ENCODE data around the gene FAM83G.
"Not testable (repeated sequence)": the region's sequence is repeated elsewhere in the genome, so short reads cannot be mapped to it uniquely, and the experiment has no call there.

FAM83G gene

GRCh38 chr17:19004421-19005136 lies at the start of gene FAM83G:
FAM83G (minus strand) TSS chr17:19004764; CDS start chr17:19004041, 723 bp downstream.
- DNase-seq (ENCODE audit: low spot score) = peak; percentile 39

DNA sequence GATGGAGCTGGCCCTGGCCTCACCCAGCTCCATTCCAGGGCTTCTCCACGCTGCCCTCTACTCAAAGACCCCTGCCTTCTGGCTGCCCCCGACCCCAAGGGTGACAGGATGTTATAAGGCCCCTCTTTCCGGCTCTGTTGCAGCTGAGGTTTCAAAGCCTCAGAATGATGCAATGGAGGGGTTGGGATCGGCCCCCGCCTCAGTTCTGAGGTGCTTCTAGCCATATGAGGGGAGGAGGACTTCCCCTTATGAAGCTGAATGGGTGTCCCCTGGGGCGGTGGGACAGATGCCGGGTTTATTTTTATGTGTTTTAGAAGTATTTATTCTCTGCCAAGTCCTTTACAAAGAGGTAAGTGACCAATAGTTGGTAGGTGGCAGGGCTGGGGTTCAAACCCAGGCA lies 44.3 kb upstream of the FAM83G start:
- DNase-seq (ENCODE audit: low spot score) = not testable (repeated sequence)

DNA sequence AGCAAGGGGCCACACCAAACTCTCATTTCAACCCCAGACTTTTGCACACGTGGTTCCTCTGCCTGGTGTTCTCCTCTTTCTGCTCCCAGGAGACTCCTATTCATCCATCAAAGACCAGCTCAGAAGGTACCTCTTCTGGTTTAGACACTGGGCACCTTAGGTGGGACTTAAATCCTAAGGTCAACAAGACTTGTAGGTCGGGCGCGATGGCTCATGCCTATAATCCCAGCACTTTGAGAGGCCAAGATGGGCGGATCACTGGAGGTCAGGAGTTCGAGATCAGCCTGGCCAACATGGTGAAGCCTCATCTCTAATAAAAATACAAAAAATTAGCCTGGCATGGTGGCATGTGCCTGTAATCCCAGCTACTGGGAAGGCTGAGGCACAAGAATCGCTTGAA lies 42.9 kb upstream of the FAM83G start:
- not testable (repeated sequence) for DNase-seq (ENCODE audit: low spot score)

GRCh38 chr17:19046782-19047375 lies 42.3 kb upstream of the FAM83G start, which contains the start of gene GRAP:
GRAP (minus strand) TSS chr17:19046957; CDS start chr17:19046926, 31 bp downstream.
- DNase-seq (ENCODE audit: low spot score) = not testable (repeated sequence)

DNA sequence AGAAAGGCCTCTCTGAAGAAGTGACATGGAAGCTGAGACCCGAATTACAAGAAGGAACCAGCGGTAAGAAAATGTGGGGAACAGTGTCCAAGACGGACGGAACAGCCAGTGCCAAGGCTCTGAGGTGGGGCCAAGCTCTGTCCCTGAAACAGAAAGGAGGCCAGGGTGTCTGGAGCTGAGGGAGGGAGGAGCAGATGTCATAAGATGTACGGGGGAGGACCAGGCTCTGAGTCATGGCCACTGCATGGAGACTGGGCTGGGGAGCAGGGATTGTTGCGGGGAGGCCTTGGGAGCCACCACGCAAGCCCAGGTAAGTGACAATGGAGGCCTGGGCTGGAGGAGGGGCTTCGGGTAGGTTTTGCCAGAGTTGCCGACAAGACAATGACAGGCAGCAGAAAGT lies 40.1 kb upstream of the FAM83G start:
- not testable (repeated sequence) for DNase-seq (ENCODE audit: low spot score)

DNA sequence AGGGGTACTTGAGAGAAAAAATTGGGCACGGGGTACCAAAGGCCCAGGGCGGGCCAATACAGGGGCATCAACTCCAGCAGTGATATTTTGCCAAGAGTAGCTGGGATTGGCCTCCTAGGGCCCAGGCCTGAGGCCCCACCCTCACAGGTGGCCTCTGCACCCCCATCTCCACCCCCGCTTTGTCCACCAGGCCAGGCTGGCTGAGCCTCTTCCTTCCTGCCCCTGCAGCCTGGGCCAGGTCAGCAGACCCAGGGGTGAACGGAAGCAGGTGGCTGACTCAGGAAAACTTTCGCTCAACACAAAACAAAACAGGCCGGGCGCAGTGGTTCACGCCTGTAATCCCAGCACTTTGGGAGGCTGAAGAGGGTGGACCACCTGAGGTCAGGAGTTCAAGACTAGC lies 38.5 kb upstream of the FAM83G start:
- DNase-seq (ENCODE audit: low spot score) = not testable (repeated sequence)

- not testable (repeated sequence) for DNase-seq (ENCODE audit: low spot score)
Measured at GRCh38 chr17:19042369-19042768, 37.8 kb upstream of the FAM83G start.

DNA sequence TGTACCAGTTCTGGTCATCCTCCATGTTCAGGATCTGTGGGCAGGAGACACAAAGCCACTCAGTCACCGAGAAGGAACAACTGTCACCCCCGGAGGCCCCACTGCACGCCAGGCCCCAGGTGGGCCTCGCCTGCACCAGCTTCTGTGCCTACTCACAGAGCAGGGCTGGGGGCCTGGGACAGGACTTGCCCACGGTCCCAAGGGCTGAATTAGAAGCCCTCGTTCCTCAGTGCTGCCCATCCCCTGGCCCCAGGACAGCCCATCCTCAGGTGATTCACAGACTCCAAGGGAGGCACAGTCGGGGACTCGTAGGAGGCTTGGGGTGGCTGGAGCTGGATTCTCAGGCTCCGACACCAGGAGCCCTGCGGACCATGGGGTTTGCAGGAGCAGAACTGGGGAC lies 37.3 kb upstream of the FAM83G start:
- DNase-seq (ENCODE audit: low spot score) = not testable (repeated sequence)

DNA sequence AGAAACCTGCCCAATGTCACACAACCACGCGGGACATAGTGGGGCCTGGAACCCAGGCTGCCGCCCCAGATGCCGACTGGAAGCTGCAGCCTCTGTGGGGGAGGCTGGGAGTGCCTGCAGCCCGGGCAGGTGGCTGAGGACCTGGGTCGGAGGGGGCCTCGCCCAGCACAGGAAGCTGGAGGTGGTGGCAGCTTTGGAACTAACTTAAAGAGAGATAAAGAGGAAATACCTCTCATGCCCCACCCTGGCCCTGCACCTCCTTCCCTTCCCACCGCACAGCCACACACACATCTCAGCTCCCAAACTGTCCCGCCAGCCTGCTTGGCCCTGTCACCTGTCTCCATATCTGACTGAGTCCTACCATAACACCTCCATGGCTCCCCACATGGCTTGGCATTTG lies 35.8 kb upstream of the FAM83G start:
- DNase-seq (ENCODE audit: low spot score) = not testable (repeated sequence)

- not testable (repeated sequence) for DNase-seq (ENCODE audit: low spot score)
Measured at GRCh38 chr17:19038730-19039129, 34.2 kb upstream of the FAM83G start.

DNA sequence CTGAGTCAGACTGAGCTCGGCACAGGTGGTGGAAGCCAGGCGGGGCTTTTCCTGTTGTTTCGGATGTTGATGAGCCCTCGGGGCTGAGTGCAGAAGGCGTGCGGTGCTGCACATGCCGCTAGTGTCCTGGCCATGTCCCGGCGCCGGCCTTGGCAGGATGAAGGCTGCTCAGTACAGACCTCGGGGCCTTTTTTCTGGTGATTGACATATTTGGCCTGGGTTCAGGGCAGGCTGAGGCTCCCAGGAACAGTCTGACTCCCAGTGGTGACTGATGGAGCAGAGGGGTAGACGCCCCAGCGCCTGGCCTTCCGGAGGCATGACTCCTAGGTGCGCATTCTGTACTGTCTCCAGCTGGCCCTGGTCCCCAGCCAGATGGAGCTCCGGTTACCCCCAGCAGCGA lies 33.4 kb upstream of the FAM83G start:
- not testable (repeated sequence) for DNase-seq (ENCODE audit: low spot score)

GRCh38 chr17:19037547-19037946 lies 33.0 kb upstream of the FAM83G start:
- not testable (repeated sequence) for DNase-seq (ENCODE audit: low spot score)

DNA sequence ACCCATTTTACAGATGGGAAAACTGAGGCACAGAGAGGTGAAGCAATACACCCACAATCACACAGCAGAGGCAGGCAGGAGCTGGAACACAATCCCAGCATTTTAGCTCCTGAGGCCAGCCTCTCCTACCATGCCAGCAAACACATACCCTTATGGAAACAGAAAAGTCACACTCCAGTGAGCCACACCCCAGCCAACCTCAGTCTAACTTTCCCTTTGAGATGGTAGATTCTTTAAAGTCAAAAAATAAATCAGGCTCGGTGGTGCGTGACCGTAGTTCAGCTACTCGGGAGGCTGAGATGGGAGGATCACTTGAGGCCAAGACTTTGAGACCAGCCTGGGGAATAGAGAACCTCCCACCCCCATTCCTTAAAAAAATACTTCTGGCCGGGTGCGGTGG lies 31.6 kb upstream of the FAM83G start:
- DNase-seq (ENCODE audit: low spot score) = not testable (repeated sequence)

GRCh38 chr17:19032377-19032988 lies 27.9 kb upstream of the FAM83G start:
- DNase-seq (ENCODE audit: low spot score) = not testable (repeated sequence)

DNA sequence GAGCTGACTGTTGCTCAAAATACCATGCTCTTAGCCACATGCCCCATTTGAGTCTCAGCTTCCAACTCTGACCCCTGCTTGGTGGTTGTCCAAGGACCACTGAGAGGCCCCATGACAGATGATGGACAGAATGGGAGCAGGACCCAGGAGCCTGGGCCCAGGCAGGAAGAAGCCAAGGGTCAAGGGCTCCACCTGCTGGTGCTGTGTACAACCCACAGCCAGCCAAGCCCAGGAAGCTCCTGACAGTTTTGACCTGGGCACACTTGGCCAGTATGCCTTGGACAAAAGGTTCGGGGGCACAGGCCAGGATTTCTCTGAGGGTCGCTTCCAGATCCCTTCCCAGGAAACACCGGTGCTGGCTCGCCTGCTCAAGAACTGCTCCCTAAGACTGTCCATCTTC lies 27.2 kb upstream of the FAM83G start:
- DNase-seq (ENCODE audit: low spot score) = not testable (repeated sequence)

GRCh38 chr17:19030771-19031449 lies 26.3 kb upstream of the FAM83G start:
- DNase-seq (ENCODE audit: low spot score) = not testable (repeated sequence)

- not testable (repeated sequence) for DNase-seq (ENCODE audit: low spot score)
Measured at GRCh38 chr17:19029740-19030139, 25.2 kb upstream of the FAM83G start.

DNA sequence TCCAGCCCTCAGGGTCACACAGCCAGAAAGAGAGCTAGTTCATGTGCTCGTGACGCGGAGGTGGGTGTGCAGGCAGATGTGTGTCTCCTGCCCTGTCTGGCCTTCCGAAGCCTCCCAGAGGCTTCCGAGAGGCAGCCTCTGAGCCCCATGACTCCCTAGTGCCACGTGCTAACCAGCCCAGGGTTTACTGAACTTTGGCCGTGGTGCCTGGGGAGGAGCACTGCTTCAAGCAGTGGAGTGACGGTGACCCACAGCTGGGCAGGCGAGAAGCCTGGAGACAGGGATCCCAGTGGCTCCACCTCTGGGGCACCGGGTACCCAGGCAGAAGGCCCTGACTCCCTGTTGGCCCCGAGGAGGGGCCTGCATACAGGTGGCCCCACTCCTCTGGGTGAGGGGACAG lies 24.1 kb upstream of the FAM83G start:
- DNase-seq (ENCODE audit: low spot score) = not testable (repeated sequence)

DNA sequence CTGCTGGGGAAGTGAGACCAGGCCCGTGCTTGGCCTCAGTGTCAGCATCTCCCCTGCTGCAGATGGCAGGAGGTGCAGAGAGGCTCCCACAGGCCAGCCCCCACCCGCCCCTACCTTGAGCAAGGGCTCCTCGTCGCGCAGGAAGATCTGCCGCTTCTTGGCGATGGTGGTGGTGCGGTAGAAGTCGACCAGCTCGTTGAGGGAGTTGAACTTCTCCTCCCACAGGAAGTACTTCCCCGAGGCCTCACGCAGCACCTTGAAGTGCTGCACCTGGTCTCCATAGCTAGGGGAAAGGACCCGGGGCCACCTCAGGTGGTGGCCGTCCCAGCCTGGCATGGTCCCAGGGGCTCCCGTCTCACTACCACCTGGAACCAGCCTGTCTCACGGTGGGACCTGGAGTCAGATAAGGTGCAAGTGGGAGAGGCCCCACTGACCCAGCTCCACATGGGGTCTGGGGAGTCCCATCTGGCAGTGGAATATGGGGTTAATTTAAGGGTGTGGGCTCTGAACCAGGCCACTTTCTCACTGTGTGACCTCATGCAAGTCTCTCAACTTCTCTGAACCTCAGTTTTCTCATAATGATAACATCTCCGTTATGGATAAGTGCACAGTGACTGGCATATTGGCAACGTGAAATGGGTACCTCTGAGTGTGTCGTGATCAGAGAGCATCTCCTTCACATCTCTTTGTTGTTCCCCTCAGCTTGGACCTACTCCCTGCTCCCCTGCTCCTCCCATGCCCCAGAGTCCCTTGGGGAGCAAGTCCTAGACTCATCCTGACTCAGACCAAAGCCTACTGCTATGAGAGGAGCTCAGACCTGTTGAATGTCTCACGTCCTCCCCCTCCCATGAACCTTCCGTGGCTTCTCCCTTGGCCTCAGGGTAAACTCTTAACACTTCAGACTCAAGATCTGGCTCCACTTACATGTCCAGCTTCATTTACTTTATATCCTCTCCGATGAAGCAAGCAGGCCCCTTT lies 19.8 kb upstream of the FAM83G start:
- DNase-seq (ENCODE audit: low spot score) = no peak

- no peak for DNase-seq (ENCODE audit: low spot score)
Measured at GRCh38 chr17:19023209-19023999, 18.8 kb upstream of the FAM83G start.
